Progenitor cell of endocrine pancreas (in vitro differentiated cells): Measurements from ENCODE around the gene ENDOD1. TPM values are rescaled to one million over a fixed set of nuclear protein-coding genes. Genes with fewer than 3 reads are reported as not detected.

Experiments
- DNase-seq: peaks from one replicate; pipeline ENCODE4 v3.0.0; 2021; ENCODE audit warnings: low spot score; ENCODE audit not compliant: unreplicated experiment
- H3K27ac Mint-ChIP-seq: 2 replicates; pipeline ENCODE4 v1.8.0; 2021; ENCODE audit warnings: mild to moderate bottlenecking, moderate library complexity, mixed read lengths
- H3K27me3 Mint-ChIP-seq: 2 replicates; pipeline ENCODE4 v1.8.0; 2021; ENCODE audit warnings: mixed read lengths
- H3K36me3 Mint-ChIP-seq: 2 replicates; pipeline ENCODE4 v1.8.0; 2022; ENCODE audit warnings: mixed read lengths; ENCODE audit not compliant: insufficient read depth
- H3K4me1 Mint-ChIP-seq: 2 replicates; pipeline ENCODE4 v1.8.0; 2021; ENCODE audit warnings: low read depth, mixed read lengths
- H3K4me3 Mint-ChIP-seq: 2 replicates; pipeline ENCODE4 v1.8.0; 2021; ENCODE audit warnings: low read depth, mild to moderate bottlenecking, moderate library complexity, mixed read lengths
- H3K9me3 Mint-ChIP-seq: 2 replicates; pipeline ENCODE4 v1.8.0; 2021; ENCODE audit warnings: low read depth, mixed read lengths
- CTCF ChIP-seq: fragments of 200-600 bp; sonication (generic); IDR thresholded peaks from one replicate; pipeline ENCODE4 v1.5.0; 2021; ENCODE audit warnings: antibody characterized with exemption, mild to moderate bottlenecking; ENCODE audit not compliant: unreplicated experiment
- total RNA-seq: library from RNA; stranded (reverse); gene quantifications from 2 replicates; pipeline ENCODE4 v1.2.1, GENCODE V29; 2021

Gene ENDOD1
- total RNA-seq, 1 donor from 2014 or later, result 2.1 TPM

- no peak for DNase-seq
- no peak for TF ChIP-seq CTCF
- Mint-ChIP-seq H3K27ac (no peak overlapping the region), H3K27me3 (peaks cover 16% of the 10 kb centered on the region), H3K4me3 (no peak overlapping the region), H3K4me1 (no peaks in the 10 kb centered on the region), H3K36me3 (no peaks in the 10 kb centered on the region), H3K9me3 (no peaks in the 10 kb centered on the region)
These were observed 47.7 kb downstream of the ENDOD1 start for GRCh38 chr11:95137299-95137698.

- peaks cover 24% of the 10 kb centered on the region for H3K27me3 Mint-ChIP-seq
- no peaks in the 10 kb centered on the region for H3K4me1 Mint-ChIP-seq
- H3K27ac Mint-ChIP-seq, result no peak overlapping the region
- no peaks in the 10 kb centered on the region for H3K9me3 Mint-ChIP-seq
- no peak overlapping the region for H3K4me3 Mint-ChIP-seq
- DNase-seq, result no peak
- no peaks in the 10 kb centered on the region for H3K36me3 Mint-ChIP-seq
- TF ChIP-seq CTCF, result no peak
These were observed 48.8 kb downstream of the ENDOD1 start for GRCh38 chr11:95138448-95138847.

GRCh38 chr11:95140397-95141033 is 50.9 kb downstream of the ENDOD1 start:
- Mint-ChIP-seq H3K36me3 (no peaks in the 10 kb centered on the region), H3K27ac (no peak overlapping the region), H3K9me3 (no peaks in the 10 kb centered on the region), H3K4me3 (no peak overlapping the region), H3K4me1 (no peaks in the 10 kb centered on the region), H3K27me3 (peaks cover 42% of the 10 kb centered on the region)
- TF ChIP-seq CTCF, result no peak
- DNase-seq, result no peak

GRCh38 chr11:95142431-95142830 is 52.8 kb downstream of the ENDOD1 start:
- H3K9me3 Mint-ChIP-seq, result no peaks in the 10 kb centered on the region
- no peak overlapping the region for H3K27ac Mint-ChIP-seq
- H3K27me3 Mint-ChIP-seq, result peaks cover 47% of the 10 kb centered on the region
- H3K4me1 Mint-ChIP-seq, result no peaks in the 10 kb centered on the region
- DNase-seq, result no peak
- no peak for TF ChIP-seq CTCF
- no peak overlapping the region for H3K4me3 Mint-ChIP-seq
- H3K36me3 Mint-ChIP-seq, result no peaks in the 10 kb centered on the region

GRCh38 chr11:95143106-95143681 is 53.5 kb downstream of the ENDOD1 start:
- Mint-ChIP-seq H3K36me3 (no peaks in the 10 kb centered on the region), H3K4me1 (no peaks in the 10 kb centered on the region), H3K9me3 (no peaks in the 10 kb centered on the region), H3K4me3 (no peak overlapping the region), H3K27me3 (peaks cover 47% of the 10 kb centered on the region), H3K27ac (no peak overlapping the region)
- no peak for TF ChIP-seq CTCF
- DNase-seq, result no peak
